Osteocyte (in vitro differentiated cells): Measurements from ENCODE around the gene C8B. TPM values are rescaled to one million over a fixed set of nuclear protein-coding genes. Genes with fewer than 3 reads are reported as not detected.

Experiments used
- DNase-seq: peaks from one replicate; pipeline ENCODE4 v3.0.0; 2021; ENCODE audit warnings: mixed read lengths; ENCODE audit not compliant: unreplicated experiment; ENCODE audit errors: extremely low spot score
- H3K27ac Mint-ChIP-seq: one replicate; pipeline ENCODE4 v1.8.0; 2021; ENCODE audit warnings: mild to moderate bottlenecking, mixed read lengths; ENCODE audit not compliant: unreplicated experiment
- H3K27me3 Mint-ChIP-seq: one replicate; pipeline ENCODE4 v1.8.0; 2021; ENCODE audit warnings: mixed read lengths; ENCODE audit not compliant: unreplicated experiment
- H3K36me3 Mint-ChIP-seq: one replicate; pipeline ENCODE4 v1.8.0; 2021; ENCODE audit warnings: mixed read lengths; ENCODE audit not compliant: unreplicated experiment
- H3K4me1 Mint-ChIP-seq: one replicate; pipeline ENCODE4 v1.8.0; 2021; ENCODE audit warnings: mixed read lengths; ENCODE audit not compliant: unreplicated experiment
- H3K4me3 Mint-ChIP-seq: one replicate; pipeline ENCODE4 v1.8.0; 2021; ENCODE audit warnings: mild to moderate bottlenecking, moderate library complexity, mixed read lengths; ENCODE audit not compliant: unreplicated experiment
- H3K9me3 Mint-ChIP-seq: one replicate; pipeline ENCODE4 v1.8.0; 2021; ENCODE audit warnings: mixed read lengths; ENCODE audit not compliant: unreplicated experiment
- CTCF ChIP-seq: fragments of 200-600 bp; sonication (generic); IDR thresholded peaks from 2 replicates; pipeline ENCODE4 v1.5.0; 2021; ENCODE audit warnings: antibody characterized with exemption, mild to moderate bottlenecking, moderate library complexity
- total RNA-seq: library from RNA; stranded (reverse); gene quantifications from 2 replicates; pipeline ENCODE4 v1.2.1, GENCODE V29; 2021

C8B gene
- total RNA-seq, 1 donor from 2014 or later, result not detected

GRCh38 chr1:56972976-56973375 lies 7.2 kb upstream of the C8B start:
- H3K36me3 Mint-ChIP-seq, result no peaks in the 10 kb centered on the region
- DNase-seq, result no peak
- no peak overlapping the region for H3K27ac Mint-ChIP-seq
- H3K4me1 Mint-ChIP-seq, result no peaks in the 10 kb centered on the region
- no peaks in the 10 kb centered on the region for H3K9me3 Mint-ChIP-seq
- TF ChIP-seq CTCF, result no peak
- no peak overlapping the region for H3K4me3 Mint-ChIP-seq
- no peaks in the 10 kb centered on the region for H3K27me3 Mint-ChIP-seq

GRCh38 chr1:56970280-56970679 lies 4.5 kb upstream of the C8B start:
- no peak for TF ChIP-seq CTCF

GRCh38 chr1:56968878-56969495 lies 3.2 kb upstream of the C8B start:
- DNase-seq, result no peak
- H3K27me3 Mint-ChIP-seq, result no peaks in the 10 kb centered on the region
- no peak overlapping the region for H3K27ac Mint-ChIP-seq
- no peaks in the 10 kb centered on the region for H3K4me1 Mint-ChIP-seq
- no peaks in the 10 kb centered on the region for H3K36me3 Mint-ChIP-seq
- no peak overlapping the region for H3K4me3 Mint-ChIP-seq
- H3K9me3 Mint-ChIP-seq, result no peaks in the 10 kb centered on the region
- no peak for TF ChIP-seq CTCF

More at GRCh38 chr1:56970280-56970679, 4.5 kb upstream of the C8B start:
- Mint-ChIP-seq H3K36me3 (no peaks in the 10 kb centered on the region), H3K4me3 (no peak overlapping the region), H3K27me3 (no peaks in the 10 kb centered on the region), H3K27ac (no peak overlapping the region), H3K4me1 (no peaks in the 10 kb centered on the region), H3K9me3 (no peaks in the 10 kb centered on the region)
- peak; percentile 10 for DNase-seq

- H3K4me1 Mint-ChIP-seq, result no peaks in the 10 kb centered on the region
- H3K27me3 Mint-ChIP-seq, result no peaks in the 10 kb centered on the region
- no peak overlapping the region for H3K27ac Mint-ChIP-seq
- TF ChIP-seq CTCF, result peak; percentile 33
- H3K9me3 Mint-ChIP-seq, result no peaks in the 10 kb centered on the region
- H3K36me3 Mint-ChIP-seq, result no peaks in the 10 kb centered on the region
- no peak overlapping the region for H3K4me3 Mint-ChIP-seq
- no peak for DNase-seq
Measured at GRCh38 chr1:56967900-56968832, 2.4 kb upstream of the C8B start.

GRCh38 chr1:56967355-56967754 lies 1.5 kb upstream of the C8B start:
- Mint-ChIP-seq H3K36me3 (no peaks in the 10 kb centered on the region), H3K4me3 (no peak overlapping the region), H3K4me1 (no peaks in the 10 kb centered on the region), H3K27me3 (peaks cover 4% of the 10 kb centered on the region), H3K9me3 (no peaks in the 10 kb centered on the region), H3K27ac (no peak overlapping the region)
- no peak for TF ChIP-seq CTCF
- DNase-seq, result no peak
